GM10248 (cell line): ENCODE measurements around the gene DHDDS.

Experiments used
- CTCF ChIA-PET: fragments of 300-600 bp; sonication (Branson Sonifier 250); formaldehyde crosslinking; extraction: SDS; loops from one replicate; lab custom pipeline; 2021; ENCODE audit warnings: antibody characterized with exemption; lab: Yijun Ruan, JAX
- POLR2A ChIA-PET: fragments of 350-650 bp; sonication (Branson Sonifier 250); formaldehyde crosslinking; extraction: SDS; loops from one replicate; lab custom pipeline; 2020; ENCODE audit warnings: antibody characterized with exemption; lab: Yijun Ruan, JAX
- DNase-seq: peaks from one replicate; pipeline ENCODE4 v3.0.0; 2012; ENCODE audit errors: extremely low spot score
- CTCF ChIP-seq: IDR thresholded peaks from 2 replicates; pipeline ENCODE4 v1.5.1; 2012; ENCODE audit warnings: mild to moderate bottlenecking, low read depth; ENCODE audit errors: extremely low read depth, missing control alignments, control extremely low read depth

Gene DHDDS

GRCh38 chr1:26391450-26391849 is 40.7 kb upstream of the DHDDS start:
- ChIA-PET POLR2A (no interaction called here), CTCF (interaction anchor here (0.6 to 6.6 kb wide), 9 partner anchors 14 to 247 kb away, joined by 3 to 41 read pairs (median 3); partner anchors contain the start of gene ZNF593)
- TF ChIP-seq CTCF: peak; percentile 45
- DNase-seq: peak; percentile 56

GRCh38 chr1:26395754-26396153 is 36.4 kb upstream of the DHDDS start:
- ChIA-PET POLR2A (no interaction called here), CTCF (interaction anchor here (0.8 to 6.6 kb wide), 7 partner anchors 9 to 318 kb away, joined by 3 to 41 read pairs (median 3); no protein-coding TSS in a partner anchor)
- DNase-seq: no peak
- TF ChIP-seq CTCF: no peak

- ChIA-PET POLR2A (no interaction called here), CTCF (interaction anchor here (4.0 kb wide), 1 partner anchor 17 kb away, joined by 23 read pairs; no protein-coding TSS in a partner anchor)
- no peak for DNase-seq
- TF ChIP-seq CTCF: no peak
Measured at GRCh38 chr1:26399034-26399433, 33.1 kb upstream of the DHDDS start.

GRCh38 chr1:26401891-26402290 is 30.2 kb upstream of the DHDDS start:
- DNase-seq: no peak
- ChIA-PET CTCF (interaction anchor here (0.7 to 4.0 kb wide), 3 partner anchors 14 to 117 kb away, joined by 3 to 23 read pairs (median 9); no protein-coding TSS in a partner anchor), POLR2A (no interaction called here)
- TF ChIP-seq CTCF: no peak

GRCh38 chr1:26403656-26404055 is 28.5 kb upstream of the DHDDS start:
- ChIA-PET CTCF (interaction anchor here (1.0 to 5.7 kb wide), 2 partner anchors 13 to 40 kb away, joined by 3 to 42 read pairs; no protein-coding TSS in a partner anchor), POLR2A (no interaction called here)
- TF ChIP-seq CTCF: no peak
- DNase-seq: no peak

GRCh38 chr1:26404641-26405040 is 27.5 kb upstream of the DHDDS start:
- no peak for DNase-seq
- no peak for TF ChIP-seq CTCF
- CTCF ChIA-PET: interaction anchor here (0.7 to 5.7 kb wide), 4 partner anchors 9 to 41 kb away, joined by 3 to 42 read pairs (median 4); no protein-coding TSS in a partner anchor
- POLR2A ChIA-PET: no interaction called here
